ENCODE measurements around the gene ARID1B.

ARID1B gene

DNA sequence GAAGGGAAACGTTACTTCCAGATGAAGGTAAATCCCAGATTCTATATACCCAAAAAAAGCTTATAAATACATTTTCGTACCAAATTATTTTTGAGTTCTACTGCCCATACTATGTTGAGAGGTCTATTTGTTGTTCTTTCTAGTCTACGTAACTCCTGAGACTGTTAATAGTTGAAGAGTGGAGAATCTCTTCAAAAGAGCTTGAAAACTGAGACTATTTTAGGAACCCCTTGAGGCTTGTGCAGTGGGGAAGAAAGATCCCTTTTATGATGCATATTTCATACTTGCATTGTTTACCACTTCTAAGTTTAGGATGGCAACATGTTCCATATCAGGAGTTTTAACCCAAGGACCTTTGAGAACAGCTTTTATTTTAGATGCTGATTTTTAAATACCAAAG lies 301.1 kb downstream of the ARID1B start:
- Histone ChIP-seq H2BK120ac (ENCODE audit: low read depth, low read length) (no peak overlapping the region), H3K14ac (ENCODE audit: low read length) (no peak overlapping the region), H3K18ac (ENCODE audit: low read length) (no peak overlapping the region), H3K4ac (ENCODE audit: low read length) (no peak overlapping the region), H3K27ac (replicated peaks; ENCODE audit: low read length) (no peak overlapping the region), H3K4me3 (ENCODE audit: low read length in 2 of 2) (no peak overlapping the region), H2AFZ (ENCODE audit: low read length) (no peak overlapping the region), H3K27me3 (ENCODE audit: control insufficient read depth in 3 of 3, insufficient read depth in 3 of 3, low read depth in 1 of 3, low read length in 3 of 3) (no peaks in the 10 kb centered on the region), H3K36me3 (replicated peaks in 1 of 2; ENCODE audit: control insufficient read depth in 2 of 2, insufficient read depth in 2 of 2, low read length in 2 of 2) (peaks cover 0 to 5% of the 10 kb centered on the region in 2 donors), H3K9me3 (replicated peaks in 1 of 2; ENCODE audit: control insufficient read depth in 2 of 2, insufficient read depth in 1 of 2, low read depth in 1 of 2, low read length in 2 of 2) (no peaks in the 10 kb centered on the region), H3K79me1 (ENCODE audit: low read depth, low read length) (peaks cover 2% of the 10 kb centered on the region), H3K9ac (ENCODE audit: low read depth, low read length, poor library complexity) (no peak overlapping the region), H2AK5ac (ENCODE audit: low read depth, low read length) (no peak overlapping the region), H2BK15ac (ENCODE audit: low read length) (no peak overlapping the region), H3K23ac (ENCODE audit: low read depth, low read length, poor library complexity) (no peak overlapping the region), H3K4me1 (ENCODE audit: control insufficient read depth in 2 of 2, insufficient read depth in 1 of 2, low read depth in 1 of 2, low read length in 2 of 2) (peaks cover 4 to 9% of the 10 kb centered on the region in 2 donors), H4K8ac (ENCODE audit: low read depth, low read length) (no peak overlapping the region), H4K91ac (ENCODE audit: low read depth, low read length, poor library complexity) (no peak overlapping the region), H2BK5ac (ENCODE audit: low read length) (no peak overlapping the region), H3K4me2 (ENCODE audit: insufficient read depth, low read length, poor library complexity, severe bottlenecking) (no peak overlapping the region), H2BK12ac (ENCODE audit: low read length) (no peak overlapping the region)
- no CpG with 5 or more reads among the region's 3 CpGs for WGBS, 2 donors (ENCODE audit: extremely low coverage in 2 of 2, insufficient read length in 2 of 2, insufficient replicate concordance in 1 of 2)
- no peak for DNase-seq (ENCODE audit: low spot score)

GRCh38 chr6:157079277-157079676 lies 302.1 kb downstream of the ARID1B start:
- no peak overlapping the region for H3K23ac ChIP-seq (ENCODE audit: low read depth, low read length, poor library complexity)
- H4K91ac ChIP-seq (ENCODE audit: low read depth, low read length, poor library complexity), result no peak overlapping the region
- no peaks in the 10 kb centered on the region for H3K9me3 ChIP-seq (replicated peaks in 1 of 2; ENCODE audit: control insufficient read depth in 2 of 2, insufficient read depth in 1 of 2, low read depth in 1 of 2, low read length in 2 of 2)
- no CpG with 5 or more reads among the region's 1 CpG for WGBS, 2 donors (ENCODE audit: extremely low coverage in 2 of 2, insufficient read length in 2 of 2, insufficient replicate concordance in 1 of 2)
- no peak overlapping the region for H3K4me2 ChIP-seq (ENCODE audit: insufficient read depth, low read length, poor library complexity, severe bottlenecking)
- H3K79me1 ChIP-seq (ENCODE audit: low read depth, low read length), result peaks cover 2% of the 10 kb centered on the region
- no peak overlapping the region for H3K4me3 ChIP-seq (ENCODE audit: low read length in 2 of 2)
- no peak overlapping the region for H2AK5ac ChIP-seq (ENCODE audit: low read depth, low read length)
- H3K36me3 ChIP-seq (replicated peaks in 1 of 2; ENCODE audit: control insufficient read depth in 2 of 2, insufficient read depth in 2 of 2, low read length in 2 of 2), result no peaks in the 10 kb centered on the region
- H2BK5ac ChIP-seq (ENCODE audit: low read length), result no peak overlapping the region
- no peak for DNase-seq (ENCODE audit: low spot score)
- no peak overlapping the region for H3K27ac ChIP-seq (replicated peaks; ENCODE audit: low read length)
- H3K4ac ChIP-seq (ENCODE audit: low read length), result no peak overlapping the region
- no peak overlapping the region for H2BK120ac ChIP-seq (ENCODE audit: low read depth, low read length)
- no peak overlapping the region for H3K9ac ChIP-seq (ENCODE audit: low read depth, low read length, poor library complexity)
- no peak overlapping the region for H3K14ac ChIP-seq (ENCODE audit: low read length)
- no peak overlapping the region for H3K18ac ChIP-seq (ENCODE audit: low read length)
- no peak overlapping the region for H2BK12ac ChIP-seq (ENCODE audit: low read length)
- no peak overlapping the region for H2BK15ac ChIP-seq (ENCODE audit: low read length)
- peaks cover 4 to 6% of the 10 kb centered on the region in 2 donors for H3K4me1 ChIP-seq (ENCODE audit: control insufficient read depth in 2 of 2, insufficient read depth in 1 of 2, low read depth in 1 of 2, low read length in 2 of 2)
- H2AFZ ChIP-seq (ENCODE audit: low read length), result no peak overlapping the region
- no peak overlapping the region for H4K8ac ChIP-seq (ENCODE audit: low read depth, low read length)
- no peaks in the 10 kb centered on the region for H3K27me3 ChIP-seq (ENCODE audit: control insufficient read depth in 3 of 3, insufficient read depth in 3 of 3, low read depth in 1 of 3, low read length in 3 of 3)

- Histone ChIP-seq H4K8ac (ENCODE audit: low read depth, low read length) (no peak overlapping the region), H3K4ac (ENCODE audit: low read length) (no peak overlapping the region), H3K4me1 (ENCODE audit: control insufficient read depth in 2 of 2, insufficient read depth in 1 of 2, low read depth in 1 of 2, low read length in 2 of 2) (peaks cover 4 to 6% of the 10 kb centered on the region in 2 donors), H2BK120ac (ENCODE audit: low read depth, low read length) (no peak overlapping the region), H3K18ac (ENCODE audit: low read length) (no peak overlapping the region), H3K23ac (ENCODE audit: low read depth, low read length, poor library complexity) (no peak overlapping the region), H3K4me3 (ENCODE audit: low read length in 2 of 2) (no peak overlapping the region), H2AK5ac (ENCODE audit: low read depth, low read length) (no peak overlapping the region), H3K27ac (replicated peaks; ENCODE audit: low read length) (no peak overlapping the region), H2BK15ac (ENCODE audit: low read length) (no peak overlapping the region), H4K91ac (ENCODE audit: low read depth, low read length, poor library complexity) (no peak overlapping the region), H3K4me2 (ENCODE audit: insufficient read depth, low read length, poor library complexity, severe bottlenecking) (no peak overlapping the region), H3K36me3 (replicated peaks in 1 of 2; ENCODE audit: control insufficient read depth in 2 of 2, insufficient read depth in 2 of 2, low read length in 2 of 2) (peaks cover 0 to 4% of the 10 kb centered on the region in 2 donors), H3K79me1 (ENCODE audit: low read depth, low read length) (peaks cover 2% of the 10 kb centered on the region), H3K9me3 (replicated peaks in 1 of 2; ENCODE audit: control insufficient read depth in 2 of 2, insufficient read depth in 1 of 2, low read depth in 1 of 2, low read length in 2 of 2) (no peaks in the 10 kb centered on the region), H3K27me3 (ENCODE audit: control insufficient read depth in 3 of 3, insufficient read depth in 3 of 3, low read depth in 1 of 3, low read length in 3 of 3) (no peaks in the 10 kb centered on the region), H3K9ac (ENCODE audit: low read depth, low read length, poor library complexity) (no peak overlapping the region), H2BK12ac (ENCODE audit: low read length) (no peak overlapping the region), H2AFZ (ENCODE audit: low read length) (no peak overlapping the region), H2BK5ac (ENCODE audit: low read length) (no peak overlapping the region), H3K14ac (ENCODE audit: low read length) (no peak overlapping the region)
- DNase-seq (ENCODE audit: low spot score), result no peak
- no CpG with 5 or more reads among the region's 3 CpGs for WGBS, 2 donors (ENCODE audit: extremely low coverage in 2 of 2, insufficient read length in 2 of 2, insufficient replicate concordance in 1 of 2)
Measured at GRCh38 chr6:157079771-157080170, 302.6 kb downstream of the ARID1B start.

DNA sequence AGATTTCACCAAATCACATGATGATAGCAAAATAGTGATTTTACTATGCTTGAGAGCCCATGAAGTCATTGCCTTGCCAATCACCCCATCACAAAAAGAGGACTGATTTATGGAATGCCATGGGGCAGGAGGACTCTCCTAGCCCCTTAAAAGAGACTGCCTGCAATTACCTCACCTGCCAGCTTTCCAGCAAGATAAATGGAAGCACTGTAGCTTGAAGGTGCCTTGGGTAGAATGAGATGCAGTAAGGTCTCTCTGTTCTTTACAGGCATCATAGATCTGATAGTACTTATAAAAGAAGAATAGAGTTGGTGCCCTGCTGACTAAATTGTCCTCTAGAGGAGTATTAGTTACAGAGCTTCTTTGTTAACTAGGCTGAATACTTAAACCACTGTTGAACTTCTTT lies 303.8 kb downstream of the ARID1B start:
- Histone ChIP-seq H2BK120ac (ENCODE audit: low read depth, low read length) (no peak overlapping the region), H3K9me3 (replicated peaks in 1 of 2; ENCODE audit: control insufficient read depth in 2 of 2, insufficient read depth in 1 of 2, low read depth in 1 of 2, low read length in 2 of 2) (no peaks in the 10 kb centered on the region), H3K4me3 (ENCODE audit: low read length in 2 of 2) (no peak overlapping the region), H3K27ac (replicated peaks; ENCODE audit: low read length) (no peak overlapping the region), H3K4me2 (ENCODE audit: insufficient read depth, low read length, poor library complexity, severe bottlenecking) (no peak overlapping the region), H3K27me3 (ENCODE audit: control insufficient read depth in 3 of 3, insufficient read depth in 3 of 3, low read depth in 1 of 3, low read length in 3 of 3) (no peaks in the 10 kb centered on the region), H3K23ac (ENCODE audit: low read depth, low read length, poor library complexity) (no peak overlapping the region), H3K9ac (ENCODE audit: low read depth, low read length, poor library complexity) (no peak overlapping the region), H3K18ac (ENCODE audit: low read length) (no peak overlapping the region), H3K36me3 (replicated peaks in 1 of 2; ENCODE audit: control insufficient read depth in 2 of 2, insufficient read depth in 2 of 2, low read length in 2 of 2) (peaks cover 1 to 16% of the 10 kb centered on the region in 2 donors), H3K4ac (ENCODE audit: low read length) (no peak overlapping the region), H3K14ac (ENCODE audit: low read length) (no peak overlapping the region), H3K4me1 (ENCODE audit: control insufficient read depth in 2 of 2, insufficient read depth in 1 of 2, low read depth in 1 of 2, low read length in 2 of 2) (peaks cover 4 to 6% of the 10 kb centered on the region in 2 donors), H2AK5ac (ENCODE audit: low read depth, low read length) (no peak overlapping the region), H2BK12ac (ENCODE audit: low read length) (no peak overlapping the region), H3K79me1 (ENCODE audit: low read depth, low read length) (peaks cover 2% of the 10 kb centered on the region), H4K91ac (ENCODE audit: low read depth, low read length, poor library complexity) (no peak overlapping the region), H2BK5ac (ENCODE audit: low read length) (no peak overlapping the region), H4K8ac (ENCODE audit: low read depth, low read length) (no peak overlapping the region), H2AFZ (ENCODE audit: low read length) (no peak overlapping the region), H2BK15ac (ENCODE audit: low read length) (no peak overlapping the region)
- no peak for DNase-seq (ENCODE audit: low spot score)
